Liver (tissue), 9 donors: ENCODE data around the gene NR2F2. TPM values are rescaled to one million over a fixed set of nuclear protein-coding genes. Genes with fewer than 3 reads are reported as not detected.

Source experiments
- DNase-seq: peaks from one replicate; pipeline ENCODE4 v3.0.0-alpha.2; 2017; ENCODE audit warnings: low spot score
- H3K27ac ChIP-seq, 2 donors: one replicate each; pipeline ENCODE4 v1.7.0; 2013; ENCODE audit warnings: inconsistent platforms in 2 of 2, low read length in 2 of 2, control low read depth in 1 of 2, low read depth in 1 of 2, mild to moderate bottlenecking in 1 of 2
- H3K27me3 ChIP-seq, 4 donors: one replicate each; pipeline versions ENCODE4 v1.6.1 to v1.7.0; 2013; ENCODE audit warnings: low read length in 3 of 4, inconsistent platforms in 1 of 4, mild to moderate bottlenecking in 1 of 4, moderate library complexity in 1 of 4; ENCODE audit not compliant: control insufficient read depth in 4 of 4, insufficient read depth in 4 of 4
- H3K36me3 ChIP-seq, 4 donors: one replicate each; pipeline versions ENCODE4 v1.6.1 to v1.7.0; 2013; ENCODE audit warnings: low read length in 3 of 4, mild to moderate bottlenecking in 3 of 4, low read depth in 1 of 4, moderate library complexity in 1 of 4; ENCODE audit not compliant: control insufficient read depth in 4 of 4, insufficient read depth in 3 of 4
- H3K4me1 ChIP-seq, 4 donors: one replicate each; pipeline versions ENCODE4 v1.6.1 to v1.7.0; 2013; ENCODE audit warnings: low read length in 3 of 4, mild to moderate bottlenecking in 3 of 4, moderate library complexity in 1 of 4; ENCODE audit not compliant: control insufficient read depth in 4 of 4, insufficient read depth in 4 of 4
- H3K4me3 ChIP-seq, 3 donors: one replicate each; pipeline versions ENCODE4 v1.6.1 to v1.7.0; 2013; ENCODE audit warnings: low read length in 3 of 3, control low read depth in 1 of 3, low read depth in 1 of 3, mild to moderate bottlenecking in 1 of 3
- H3K9ac ChIP-seq, 2 donors: one replicate each; pipeline ENCODE4 v1.7.0; 2013; ENCODE audit warnings: low read length in 2 of 2, mild to moderate bottlenecking in 2 of 2, moderate library complexity in 2 of 2, control low read depth in 1 of 2, low read depth in 1 of 2
- H3K9me3 ChIP-seq, 4 donors: one replicate each; pipeline versions ENCODE4 v1.6.1 to v1.7.0; 2013; ENCODE audit warnings: low read length in 3 of 4; ENCODE audit not compliant: control insufficient read depth in 4 of 4
- ATF3 ChIP-seq: IDR thresholded peaks from 2 replicates; pipeline ENCODE4 v1.6.1; 2016; ENCODE audit warnings: antibody characterized with exemption
- EGR1 ChIP-seq, 2 donors: IDR thresholded peaks; 2 replicates each; pipeline ENCODE4 v1.6.1; 2016 to 2018; ENCODE audit warnings: antibody characterized with exemption in 2 of 2, low read depth in 2 of 2
- FOXA1 ChIP-seq: IDR thresholded peaks from 2 replicates; pipeline ENCODE4 v1.6.1; 2016; ENCODE audit warnings: antibody characterized with exemption
- FOXA2 ChIP-seq: IDR thresholded peaks from 2 replicates; pipeline ENCODE4 v1.6.1; 2016; ENCODE audit warnings: antibody characterized with exemption
- GABPA ChIP-seq, 2 donors: IDR thresholded peaks in 1 of 2; conservative IDR thresholded peaks in 1 of 2; 2 replicates each; pipeline ENCODE4 v1.6.1; 2016; ENCODE audit warnings: antibody characterized with exemption in 2 of 2, mild to moderate bottlenecking in 1 of 2, moderate library complexity in 1 of 2
- HNF4A ChIP-seq, 2 donors: conservative IDR thresholded peaks; 2 replicates each; pipeline ENCODE4 v1.6.1; 2016; ENCODE audit warnings: antibody characterized with exemption in 2 of 2, mild to moderate bottlenecking in 2 of 2
- HNF4G ChIP-seq: IDR thresholded peaks from 2 replicates; pipeline ENCODE4 v1.6.1; 2016; ENCODE audit warnings: antibody characterized with exemption
- JUND ChIP-seq, 2 donors: IDR thresholded peaks; 2 replicates each; pipeline ENCODE4 v1.6.1; 2016; ENCODE audit warnings: antibody characterized with exemption in 2 of 2
- MAX ChIP-seq: IDR thresholded peaks from 2 replicates; pipeline ENCODE4 v1.6.1; 2016; ENCODE audit warnings: antibody characterized with exemption
- NR2F2 ChIP-seq: IDR thresholded peaks from 2 replicates; pipeline ENCODE4 v1.6.1; 2016; ENCODE audit warnings: antibody characterized with exemption
- RXRA ChIP-seq, 2 donors: IDR thresholded peaks; 2 replicates each; pipeline ENCODE4 v1.6.1; 2017 to 2018; ENCODE audit warnings: antibody characterized with exemption in 2 of 2, mild to moderate bottlenecking in 1 of 2
- SP1 ChIP-seq: IDR thresholded peaks from 2 replicates; pipeline ENCODE4 v1.6.1; 2018; ENCODE audit warnings: antibody characterized with exemption, mild to moderate bottlenecking
- TAF1 ChIP-seq: conservative IDR thresholded peaks from 2 replicates; pipeline ENCODE4 v1.6.1; 2016; ENCODE audit warnings: antibody characterized with exemption, mild to moderate bottlenecking
- ZBTB33 ChIP-seq: IDR thresholded peaks from 2 replicates; pipeline ENCODE4 v1.6.1; 2016; ENCODE audit warnings: antibody characterized with exemption
- WGBS: extraction: QIAGEN DNeasy Blood & Tissue Kit; methylation state at CpG from one replicate; pipeline ENCODE4 v1.1.7; 2013; 5-methylcytosine and 5-hydroxymethylcytosine counted together
- polyA plus RNA-seq, 2 donors: library from polyadenylated mRNA; stranded (reverse) in 1 of 2; unstranded in 1 of 2; fragments of 200-250 nt in 1 of 2; fragments of >200 nt in 1 of 2; fragmentation: Nextera tagmentation in 1 of 2; extraction: Ambion mirVana in 1 of 2; gene quantifications; one replicate each; pipeline versions ENCODE4 v1.2.1 to v1.2.3, GENCODE V29; 2013 to 2015
- total RNA-seq, 2 donors: library from RNA; depleted of rRNA; stranded (reverse); fragments of >200 nt; gene quantifications; one replicate each; pipeline ENCODE4 v1.2.3, GENCODE V29; 2014
- donor health status: healthy.
- donor health status: healthy.
- donor health status: healthy.
- donor health status: healthy.
- donor health status: healthy.

The NR2F2 gene
- total and polyA plus RNA-seq, 4 donors: 5.9 to 22.4 (median 9.2) TPM

- Histone ChIP-seq H3K27ac (peak overlapping the region in 1 of 2 donors; percentile 12), H3K27me3 (no peaks in the 10 kb centered on the region), H3K4me3 (no peak overlapping the region), H3K9me3 (no peaks in the 10 kb centered on the region), H3K4me1 (no peaks in the 10 kb centered on the region), H3K9ac (no peak overlapping the region), H3K36me3 (no peaks in the 10 kb centered on the region)
- TF ChIP-seq NR2F2: no peak
- no peak for TF ChIP-seq GABPA (IDR thresholded peaks at IDR 0.05 in 1 of 2, conservative IDR thresholded peaks at IDR 0.05 in 1 of 2)
- no peak for TF ChIP-seq ATF3
- TF ChIP-seq RXRA (IDR thresholded peaks at IDR 0.05): no peak
- no peak for TF ChIP-seq MAX
- TF ChIP-seq TAF1: no peak
- no peak for TF ChIP-seq JUND (IDR thresholded peaks at IDR 0.05)
- no peak for TF ChIP-seq SP1
- no peak for TF ChIP-seq HNF4A (conservative IDR thresholded peaks at IDR 0.05)
- no peak for TF ChIP-seq FOXA2
- TF ChIP-seq ZBTB33: no peak
- no peak for TF ChIP-seq EGR1 (IDR thresholded peaks at IDR 0.05; ENCODE audit: low read depth in 2 of 2)
- no peak for TF ChIP-seq HNF4G
- TF ChIP-seq FOXA1: no peak
- no peak for DNase-seq
- WGBS: 77% methylated on average over 5 of the region's 5 CpGs
Observed at GRCh38 chr15:96307856-96308394, 22.6 kb upstream of the NR2F2 start.

GRCh38 chr15:96309143-96309660, 21.3 kb upstream of the NR2F2 start:
- no peaks in the 10 kb centered on the region for H3K36me3 ChIP-seq
- WGBS: 45% methylated on average over 5 of the region's 5 CpGs
- no peak overlapping the region for H3K9ac ChIP-seq
- no peak for TF ChIP-seq TAF1
- DNase-seq: no peak
- no peak overlapping the region for H3K27ac ChIP-seq
- no peaks in the 10 kb centered on the region for H3K9me3 ChIP-seq
- no peaks in the 10 kb centered on the region for H3K27me3 ChIP-seq
- no peaks in the 10 kb centered on the region for H3K4me1 ChIP-seq
- no peak overlapping the region for H3K4me3 ChIP-seq

- WGBS: 85% methylated on average over 5 of the region's 5 CpGs
- DNase-seq: no peak
- no peak for TF ChIP-seq FOXA2
- TF ChIP-seq JUND (IDR thresholded peaks at IDR 0.05): no peak
- no peak for TF ChIP-seq ZBTB33
- no peaks in the 10 kb centered on the region for H3K9me3 ChIP-seq
- H3K36me3 ChIP-seq: no peaks in the 10 kb centered on the region
- H3K9ac ChIP-seq: no peak overlapping the region
- no peaks in the 10 kb centered on the region for H3K27me3 ChIP-seq
- no peak overlapping the region for H3K4me3 ChIP-seq
- no peak overlapping the region for H3K27ac ChIP-seq
- H3K4me1 ChIP-seq: no peaks in the 10 kb centered on the region
Observed at GRCh38 chr15:96311256-96311955, 19.1 kb upstream of the NR2F2 start.
